ENCODE results near the gene THUMPD2.

THUMPD2 gene

DNA sequence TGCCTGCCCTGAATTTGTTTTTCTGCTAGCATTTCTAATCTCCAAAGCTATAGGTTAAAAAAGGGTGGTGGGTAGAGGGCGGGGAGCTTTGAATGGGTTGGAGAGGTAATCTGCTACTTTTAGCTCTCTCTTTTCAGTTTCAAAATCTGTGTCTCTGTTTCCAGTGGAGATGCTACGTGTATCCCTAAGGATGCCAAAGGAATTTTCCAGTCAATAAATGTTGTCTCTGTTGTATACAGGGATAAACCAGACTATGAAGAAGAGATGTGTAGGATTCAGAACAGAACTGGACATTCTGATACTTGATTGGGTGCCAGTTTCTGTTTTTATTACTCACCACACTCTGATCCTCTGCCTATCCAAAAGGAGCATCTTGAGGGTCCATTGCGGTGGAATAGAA is 63.2 kb downstream of the THUMPD2 start:
- no peak for DNase-seq

- DNase-seq, result no peak
These were observed 64.0 kb downstream of the THUMPD2 start for GRCh38 chr2:39715095-39715494.

- DNase-seq, result no peak
These were observed 66.1 kb downstream of the THUMPD2 start for GRCh38 chr2:39712953-39713352.

- no peak for DNase-seq
These were observed 68.3 kb downstream of the THUMPD2 start for GRCh38 chr2:39710807-39711206.

- no peak for DNase-seq
These were observed 71.1 kb downstream of the THUMPD2 start for GRCh38 chr2:39708003-39708402.

GRCh38 chr2:39706945-39707344 is 72.1 kb downstream of the THUMPD2 start:
- no peak for DNase-seq

DNA sequence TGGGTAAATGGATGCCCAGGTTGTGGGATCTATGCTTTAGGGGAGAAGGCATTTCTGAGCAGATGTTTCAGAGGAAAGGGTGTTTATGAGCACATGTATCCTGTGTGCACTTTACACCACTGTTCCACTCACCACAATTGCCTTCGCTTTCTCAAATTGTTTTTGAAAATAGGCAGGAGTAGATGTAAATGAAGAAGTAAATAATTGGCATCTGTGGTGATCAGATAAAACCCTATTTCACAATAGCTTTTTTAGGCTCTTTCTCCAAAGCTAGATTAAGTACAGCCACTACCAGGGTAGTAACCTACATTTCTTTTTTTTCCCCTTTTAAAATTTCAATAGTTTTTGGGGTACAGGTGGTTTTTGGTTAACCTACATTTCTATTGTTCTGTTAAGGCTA is 72.7 kb downstream of the THUMPD2 start:
- no peak for DNase-seq

GRCh38 chr2:39705638-39706037 is 73.4 kb downstream of the THUMPD2 start:
- no peak for DNase-seq

DNA sequence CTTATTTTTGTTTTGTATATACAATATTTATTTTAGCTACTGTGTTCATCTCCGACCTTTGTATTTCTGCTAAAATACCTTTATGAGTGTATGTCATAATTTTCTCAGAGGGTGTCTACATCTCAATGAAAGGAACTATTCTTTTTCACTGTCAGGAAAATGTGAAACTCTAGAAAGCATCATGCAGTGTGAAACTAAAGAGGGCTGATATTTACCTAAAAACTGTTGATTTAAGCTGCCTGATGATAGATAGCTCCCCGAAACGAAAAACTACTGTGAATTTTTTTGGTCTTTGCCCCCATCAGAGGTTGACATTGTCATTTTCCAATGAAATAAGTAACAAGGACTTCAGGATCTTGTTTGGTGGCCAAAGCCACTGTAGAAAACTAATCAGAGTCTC is 74.5 kb downstream of the THUMPD2 start:
- no peak for DNase-seq

- DNase-seq, result no peak
These were observed 75.7 kb downstream of the THUMPD2 start for GRCh38 chr2:39703181-39703872.

GRCh38 chr2:39701137-39701536 is 77.9 kb downstream of the THUMPD2 start:
- no peak for DNase-seq

DNA sequence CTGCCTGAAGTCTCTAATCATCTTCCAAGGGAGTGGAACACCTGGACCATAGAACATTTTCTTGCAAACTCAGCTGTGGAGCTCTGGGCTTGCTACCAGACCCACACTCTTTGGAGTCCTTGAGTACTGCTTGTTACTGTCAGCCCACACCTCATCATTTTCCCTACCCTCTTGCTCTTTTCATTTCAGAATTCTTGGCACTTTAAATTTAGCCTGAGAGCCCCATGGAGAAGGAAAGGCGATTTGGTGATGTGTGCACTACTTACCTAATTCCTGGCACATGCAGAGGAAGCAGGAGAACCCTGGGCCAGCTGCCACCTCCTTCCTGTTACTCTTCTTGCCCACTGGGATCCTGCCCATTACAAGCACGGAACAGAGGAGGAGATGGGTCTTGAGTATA is 81.6 kb downstream of the THUMPD2 start:
- DNase-seq, result no peak

DNA sequence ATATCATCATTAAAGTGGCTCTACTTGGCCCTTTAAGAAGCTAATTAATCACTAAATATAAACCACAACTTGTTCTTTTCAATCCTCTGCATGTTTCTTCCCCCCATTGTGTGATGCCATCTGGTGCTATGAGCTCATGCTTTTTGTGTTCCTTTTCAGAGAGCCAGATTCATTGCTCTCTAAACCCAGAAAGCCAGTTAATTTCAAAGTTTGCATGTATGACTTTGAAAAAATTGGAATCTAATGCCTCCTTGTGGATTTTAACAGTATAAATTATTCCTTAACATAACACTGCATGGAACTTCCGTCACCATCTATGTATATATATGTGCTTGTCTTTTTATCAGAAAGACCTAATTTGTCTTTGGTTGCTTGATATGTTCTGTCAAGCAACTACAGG is 82.2 kb downstream of the THUMPD2 start:
- peak; percentile 24 to 45 for DNase-seq

- no peak for DNase-seq
These were observed 82.9 kb downstream of the THUMPD2 start for GRCh38 chr2:39696101-39696553.

- no peak for DNase-seq
These were observed 85.8 kb downstream of the THUMPD2 start for GRCh38 chr2:39693245-39693644.

DNA sequence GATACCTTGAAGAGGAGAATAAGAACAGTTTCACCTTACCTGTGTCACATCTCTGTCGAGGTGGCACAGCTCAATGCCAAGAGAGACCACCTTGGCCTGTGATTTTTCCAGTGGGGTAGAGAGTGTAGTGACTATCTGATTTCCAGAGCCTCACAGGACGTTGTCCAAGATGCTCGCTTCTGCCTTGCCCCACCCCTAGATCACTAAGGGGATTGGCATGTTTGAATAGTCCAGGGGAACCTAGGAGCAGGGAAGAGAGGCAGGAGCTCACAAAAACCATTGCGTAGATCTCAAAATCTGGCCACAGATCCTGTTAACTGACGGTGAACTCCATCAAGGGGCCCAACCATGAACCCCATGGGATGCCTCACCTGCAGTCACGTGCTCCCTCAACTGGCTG is 89.2 kb downstream of the THUMPD2 start:
- DNase-seq, result no peak

DNA sequence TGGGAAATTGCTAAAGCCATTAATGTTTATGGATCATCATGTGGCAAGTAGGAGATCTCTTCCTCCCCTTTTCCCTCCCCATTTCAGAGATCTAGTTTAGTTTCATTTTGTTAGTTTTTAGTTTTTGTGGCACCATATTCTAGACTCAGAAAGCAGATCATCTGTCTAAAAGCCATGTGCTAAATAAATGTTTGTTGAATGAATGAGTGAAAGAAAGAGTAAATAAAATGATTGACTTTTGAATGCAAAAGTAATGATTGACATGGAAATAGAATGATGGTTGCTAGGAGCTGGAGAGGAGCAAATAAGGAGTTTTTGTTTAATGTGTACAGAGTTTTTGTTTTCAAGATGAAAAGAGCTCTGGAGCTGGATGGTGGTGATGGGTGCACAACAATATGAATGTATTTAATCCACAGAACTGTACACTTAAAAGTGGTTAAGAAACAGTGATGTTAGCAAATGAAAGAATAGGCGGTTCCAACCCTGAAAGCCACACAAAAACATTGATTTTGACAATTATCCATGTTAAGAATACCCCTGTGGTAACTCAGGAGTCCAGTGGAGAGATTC is 89.7 kb downstream of the THUMPD2 start:
- DNase-seq, result no peak

DNA sequence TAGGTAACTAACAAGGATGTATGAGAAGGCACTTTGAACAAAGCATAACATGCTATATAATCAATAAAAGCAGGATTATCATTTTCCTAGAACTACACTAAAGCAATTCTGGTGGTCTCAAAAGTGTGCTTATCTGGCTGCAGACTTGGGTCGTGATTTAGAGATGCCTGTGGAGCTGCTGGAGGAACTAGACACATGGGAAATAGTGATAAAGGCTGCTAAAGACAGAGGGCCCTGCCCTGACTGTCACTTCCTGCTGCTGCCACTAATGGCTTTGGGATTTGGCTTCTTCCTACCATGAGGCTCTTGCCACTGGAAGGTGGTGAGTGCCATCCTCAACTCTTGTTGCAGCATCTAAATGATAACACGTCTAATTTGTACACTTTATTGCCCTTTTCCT is 90.9 kb downstream of the THUMPD2 start:
- no peak for DNase-seq

DNA sequence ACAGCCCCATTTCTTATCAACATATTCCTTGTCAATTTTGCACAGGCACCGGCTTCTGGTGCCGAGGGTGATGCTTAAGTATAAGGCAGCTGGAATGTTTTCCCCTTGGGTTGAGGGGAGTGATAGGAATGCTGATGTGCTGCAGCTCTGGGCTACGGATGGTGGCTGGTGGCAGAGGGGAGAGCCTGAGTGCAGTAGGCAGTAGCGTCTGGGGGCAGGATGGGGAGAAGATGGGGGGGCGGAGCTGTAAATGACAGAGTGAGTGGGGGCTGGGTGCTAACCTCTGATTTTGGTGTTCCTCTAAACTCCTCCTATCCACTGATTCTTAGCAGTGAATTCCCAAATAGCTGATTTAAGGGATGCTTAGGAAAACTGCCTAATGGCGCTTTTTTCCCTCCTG is 92.6 kb downstream of the THUMPD2 start:
- DNase-seq, result no peak
